IPS-NIHi7 (cell line): Measurements from ENCODE around the gene GATAD2A.

Experiments used
- DNase-seq: peaks from one replicate; pipeline ENCODE4 v3.0.0; 2012; ENCODE audit warnings: mixed read lengths; ENCODE audit errors: extremely low spot score

The GATAD2A gene

DNA sequence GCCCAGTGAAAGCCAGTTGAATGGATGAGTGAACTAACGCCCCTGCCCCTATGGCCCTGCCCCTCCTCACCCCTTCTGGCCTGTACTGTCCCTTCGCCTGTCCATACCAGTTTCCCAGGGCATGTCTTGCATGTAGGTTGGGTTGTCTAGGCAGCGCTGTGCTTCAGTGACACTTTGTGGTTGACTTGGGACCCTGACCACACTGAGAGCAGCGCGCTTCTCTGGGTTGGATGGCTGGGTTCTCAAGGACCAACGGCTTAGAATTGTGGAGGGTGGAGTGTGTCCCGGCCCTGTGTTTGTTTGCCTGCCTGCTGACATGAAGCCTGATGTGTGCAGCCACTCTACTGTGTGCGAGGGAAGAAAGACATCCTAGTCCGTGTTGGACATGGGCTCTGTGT is 15.8 kb downstream of the GATAD2A start:
- DNase-seq = no peak

DNA sequence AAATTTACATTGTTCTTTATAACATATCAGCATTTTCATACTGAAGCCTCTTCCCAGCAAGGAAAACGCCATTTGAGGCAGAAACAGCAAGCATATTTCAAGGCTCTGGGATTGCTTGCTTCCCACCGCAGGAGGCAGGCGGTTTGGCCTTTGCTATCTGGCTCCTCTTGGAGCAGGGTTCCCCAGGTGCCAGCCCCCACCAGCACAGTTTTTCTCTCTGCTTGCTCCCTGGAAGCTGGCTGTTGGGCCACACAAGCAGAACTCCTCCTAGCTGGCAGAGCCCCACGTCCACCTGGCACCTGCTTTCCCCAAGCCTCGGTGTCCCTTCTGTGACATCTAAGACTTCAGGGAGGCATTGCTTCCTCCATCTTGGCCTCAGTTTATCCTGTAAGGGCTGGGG is 16.7 kb downstream of the GATAD2A start:
- no peak for DNase-seq

DNA sequence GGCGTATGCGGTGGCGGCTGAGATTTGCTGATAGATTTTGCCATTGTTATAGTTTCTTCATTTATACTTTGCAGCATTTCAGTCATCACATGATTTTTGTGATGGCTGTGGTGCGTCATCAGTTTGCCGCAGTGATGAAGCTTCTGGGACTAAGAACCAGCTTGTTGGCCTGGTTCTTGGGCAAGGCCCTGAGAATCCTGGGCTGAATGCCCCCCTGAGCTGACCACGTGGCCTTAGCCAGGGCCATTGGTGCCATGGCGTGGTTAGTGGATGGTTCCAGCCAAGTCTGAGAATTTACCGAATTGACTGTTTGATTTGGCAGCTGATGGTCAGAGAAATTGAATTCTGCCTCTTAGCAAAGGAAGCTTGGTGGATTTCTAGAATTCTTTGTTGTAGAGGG is 17.8 kb downstream of the GATAD2A start:
- DNase-seq = no peak

- no peak for DNase-seq
Measured at GRCh38 chr19:19425170-19425875, 19.8 kb downstream of the GATAD2A start.

DNA sequence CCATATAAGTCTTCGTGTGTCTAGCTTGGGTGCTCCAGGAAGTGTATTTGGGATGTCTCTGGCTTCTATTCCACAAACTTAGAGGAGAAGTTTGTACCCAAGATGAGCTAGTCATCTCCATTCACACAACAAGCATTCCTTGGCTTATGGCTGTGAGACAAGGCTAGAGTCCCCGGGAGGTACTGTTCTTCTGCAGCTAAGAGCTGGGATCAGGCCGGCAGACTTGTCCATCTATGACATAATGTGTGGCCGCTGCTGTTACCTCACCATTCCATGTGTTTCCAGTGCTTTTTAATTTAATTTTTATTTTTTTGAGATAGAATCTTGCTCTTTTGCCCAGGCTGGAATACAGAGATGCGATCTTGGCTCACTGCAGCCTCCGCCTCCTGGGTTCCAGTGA is 20.7 kb downstream of the GATAD2A start:
- DNase-seq = no peak

- DNase-seq = no peak
Measured at GRCh38 chr19:19426799-19427198, 21.3 kb downstream of the GATAD2A start.

GRCh38 chr19:19427302-19427701 is 21.8 kb downstream of the GATAD2A start:
- no peak for DNase-seq

DNA sequence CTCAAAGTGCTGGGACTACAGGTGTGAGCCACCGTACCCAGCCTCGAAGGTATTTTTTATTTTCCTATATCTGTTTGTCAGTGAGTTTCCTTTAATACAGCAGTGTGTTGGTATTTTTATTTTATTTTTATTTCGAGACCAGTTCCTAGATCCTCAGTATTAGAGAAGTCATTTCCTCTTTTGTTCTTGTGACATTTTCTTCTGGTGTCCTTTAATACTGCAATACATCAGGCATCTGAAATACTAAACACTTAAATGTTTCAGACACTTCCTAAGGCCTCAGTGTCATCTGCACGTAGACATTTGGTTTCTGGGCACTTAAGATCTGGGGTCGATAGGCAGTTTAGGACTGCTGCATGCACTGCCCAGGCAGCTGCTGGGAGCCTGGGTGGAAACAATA is 22.5 kb downstream of the GATAD2A start:
- no peak for DNase-seq

DNA sequence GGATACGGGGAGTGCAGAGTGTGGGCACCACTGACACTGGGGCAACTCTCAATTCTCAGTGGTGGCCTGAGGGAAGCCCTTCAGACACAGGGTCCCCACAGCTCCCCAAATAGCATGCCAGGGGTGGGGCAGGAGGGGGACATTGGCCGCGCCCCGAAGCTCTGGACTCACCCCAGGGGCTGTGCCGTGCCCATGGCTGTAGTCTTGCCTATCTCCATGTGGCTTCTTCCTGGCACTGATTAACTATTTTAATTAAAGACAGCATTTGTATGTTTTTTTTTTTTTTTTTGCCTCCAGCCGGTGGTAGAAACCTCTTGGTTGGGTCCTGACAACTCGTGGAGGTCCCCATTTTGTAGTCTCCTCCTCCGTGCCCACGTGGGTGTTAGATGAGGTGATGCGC is 23.3 kb downstream of the GATAD2A start:
- no peak for DNase-seq

DNA sequence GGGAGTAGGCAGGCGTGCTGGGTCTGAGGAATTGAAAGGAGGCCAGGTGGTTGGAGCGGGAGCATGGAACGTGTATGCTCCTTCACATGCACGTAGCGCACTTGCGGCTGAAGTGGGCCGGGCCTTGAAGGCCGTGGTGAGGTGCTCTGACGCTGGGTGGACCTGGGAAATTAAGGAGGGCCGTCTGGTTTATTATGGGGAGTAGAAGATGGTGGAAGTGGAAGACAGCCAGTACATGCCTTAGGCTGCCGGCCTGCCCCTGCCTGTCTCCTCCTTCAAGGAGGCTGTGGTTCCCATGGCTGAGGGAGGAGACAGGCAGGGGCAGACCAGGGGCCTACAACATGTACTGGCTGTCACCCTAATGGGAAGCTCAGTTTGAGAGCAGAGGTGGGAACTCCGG is 23.9 kb downstream of the GATAD2A start:
- no peak for DNase-seq

GRCh38 chr19:19432732-19433131 is 27.3 kb downstream of the GATAD2A start:
- DNase-seq = no peak

GRCh38 chr19:19433666-19434213 is 28.3 kb downstream of the GATAD2A start:
- no peak for DNase-seq

- no peak for DNase-seq
Measured at GRCh38 chr19:19434483-19435045, 29.1 kb downstream of the GATAD2A start.

DNA sequence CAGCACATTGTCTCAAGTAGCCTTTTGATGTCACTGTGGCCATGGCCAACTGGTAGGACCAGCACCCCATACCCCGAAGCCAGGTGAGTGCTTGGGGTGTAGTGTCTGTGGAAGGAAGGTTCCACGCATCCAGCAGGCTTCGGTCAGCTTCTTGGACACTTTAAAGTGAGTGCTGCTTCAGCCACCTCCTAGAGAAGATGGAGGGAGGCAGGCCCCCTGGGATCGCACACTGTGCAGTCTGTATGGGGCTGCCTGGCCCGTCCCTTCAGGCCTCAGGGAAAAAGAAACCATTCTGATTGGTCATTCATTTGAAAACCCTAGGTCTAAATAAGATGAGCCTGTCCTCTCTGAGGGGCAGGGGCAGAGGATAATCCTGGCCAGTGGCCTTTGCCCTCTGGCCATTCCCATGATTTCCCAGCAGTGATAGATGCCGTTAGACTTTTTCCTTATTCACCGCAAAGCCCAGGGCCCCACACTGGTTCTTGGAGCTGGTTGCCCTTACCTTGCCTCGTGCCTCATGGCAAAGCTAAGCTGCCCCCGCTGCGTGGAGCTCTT is 30.7 kb downstream of the GATAD2A start:
- DNase-seq = no peak

GRCh38 chr19:19438366-19439175 is 33.1 kb downstream of the GATAD2A start:
- DNase-seq = no peak

DNA sequence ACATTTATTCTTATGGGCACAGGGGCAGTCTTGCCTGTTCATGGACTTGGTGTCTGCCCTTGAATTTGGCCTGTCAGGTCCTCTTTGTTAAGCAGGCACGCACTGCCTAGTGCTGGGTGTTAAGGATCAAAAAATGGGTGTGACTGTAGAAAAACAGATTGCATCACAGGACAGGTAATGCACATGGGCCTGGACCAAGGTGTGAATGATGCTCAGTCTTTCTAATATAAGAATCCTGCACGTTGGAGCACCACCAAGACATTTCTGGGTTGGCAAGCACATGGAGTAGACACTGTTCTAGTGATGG is 33.7 kb downstream of the GATAD2A start:
- no peak for DNase-seq

GRCh38 chr19:19443283-19443682 is 37.8 kb downstream of the GATAD2A start:
- no peak for DNase-seq

DNA sequence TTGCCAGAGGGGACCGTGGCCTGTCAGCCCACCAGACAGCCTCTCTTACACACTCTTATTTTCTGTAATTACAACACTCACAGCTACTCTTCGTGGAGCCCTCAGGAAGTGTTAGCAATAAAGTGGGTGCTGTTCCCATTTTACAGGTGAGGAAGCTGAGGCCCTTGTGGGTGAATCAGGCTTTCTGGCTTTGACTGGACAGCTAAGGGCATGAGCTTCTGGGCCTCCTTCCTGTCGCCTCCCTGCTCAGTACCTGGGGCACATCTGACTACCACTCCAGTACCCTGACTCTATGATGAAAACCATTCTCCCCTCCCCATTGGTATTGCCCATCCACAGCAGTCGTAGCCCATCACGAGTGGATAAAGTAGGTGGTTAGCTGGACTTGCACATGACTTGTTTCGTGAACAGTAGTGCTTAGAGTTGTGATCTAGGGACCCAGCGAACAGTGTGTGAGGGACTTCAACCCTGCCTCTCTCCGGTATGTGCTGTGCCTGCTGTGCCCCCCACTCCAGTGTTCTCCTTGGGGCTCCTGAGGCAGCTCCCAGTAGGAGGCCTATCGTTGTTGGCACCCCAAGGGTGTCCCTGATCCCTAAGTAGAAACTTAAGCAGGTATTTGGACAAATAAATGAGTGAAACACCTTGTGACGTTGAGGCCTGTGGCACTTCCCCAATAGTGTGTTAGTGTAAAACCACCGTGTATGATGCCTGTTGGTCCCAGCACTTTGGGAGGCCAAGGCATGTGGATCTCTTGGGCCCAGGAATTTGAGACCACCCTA is 38.6 kb downstream of the GATAD2A start:
- no peak for DNase-seq

DNA sequence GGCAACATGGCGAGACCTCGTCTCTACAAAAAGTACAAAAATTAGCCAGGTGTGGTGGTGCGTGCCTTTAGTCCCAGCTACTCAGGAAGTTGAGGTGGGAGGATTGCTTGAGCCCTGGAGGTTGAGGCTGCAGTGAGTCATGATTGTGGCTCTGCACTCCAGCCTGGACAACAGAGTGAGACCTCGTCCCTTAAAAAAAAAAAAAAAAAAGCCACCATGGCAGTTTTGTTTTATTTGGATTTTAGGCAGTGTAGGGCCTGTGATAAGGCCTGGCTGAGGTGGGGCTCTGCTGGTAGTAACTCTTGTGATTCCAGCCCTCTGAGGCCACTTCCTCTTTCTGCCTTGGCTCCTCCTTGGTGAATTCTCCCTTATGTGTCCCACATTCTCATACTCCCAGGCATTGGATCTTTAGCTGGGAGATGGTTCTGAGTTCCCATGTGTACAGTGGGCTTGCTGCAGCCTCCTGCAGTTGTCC is 39.2 kb downstream of the GATAD2A start:
- DNase-seq = no peak

GRCh38 chr19:19445288-19445687 is 39.8 kb downstream of the GATAD2A start:
- no peak for DNase-seq

- DNase-seq = no peak
Measured at GRCh38 chr19:19445911-19446361, 40.5 kb downstream of the GATAD2A start.
